AG08396 (cell line): ENCODE results near the gene STAG1.
"Not testable (repeated sequence)": the region's sequence is repeated elsewhere in the genome, so short reads cannot be mapped to it uniquely, and the experiment has no call there.

ENCODE experiments used
- DNase-seq: peaks from one replicate; pipeline ENCODE4 v3.0.0; 2012; ENCODE audit warnings: low spot score, mixed read lengths

The STAG1 gene

GRCh38 chr3:136390574-136390973, 361.6 kb downstream of the STAG1 start:
- DNase-seq, result no peak

- no peak for DNase-seq
These were observed 365.1 kb downstream of the STAG1 start for GRCh38 chr3:136387031-136387430.

- DNase-seq, result no peak
These were observed 366.7 kb downstream of the STAG1 start for GRCh38 chr3:136385457-136385856.

GRCh38 chr3:136381051-136381450, 371.1 kb downstream of the STAG1 start:
- no peak for DNase-seq

- DNase-seq, result no peak
These were observed 371.6 kb downstream of the STAG1 start for GRCh38 chr3:136380530-136380929.

GRCh38 chr3:136378011-136378410, 374.2 kb downstream of the STAG1 start:
- no peak for DNase-seq

- DNase-seq, result no peak
These were observed 374.7 kb downstream of the STAG1 start for GRCh38 chr3:136377508-136377907.

GRCh38 chr3:136375800-136376199, 376.4 kb downstream of the STAG1 start:
- not testable (repeated sequence) for DNase-seq

- DNase-seq, result no peak
These were observed 385.9 kb downstream of the STAG1 start for GRCh38 chr3:136366289-136366688.

GRCh38 chr3:136353461-136353860, 398.7 kb downstream of the STAG1 start:
- no peak for DNase-seq

GRCh38 chr3:136351905-136352304, 400.3 kb downstream of the STAG1 start:
- no peak for DNase-seq

GRCh38 chr3:136351351-136351750, 400.8 kb downstream of the STAG1 start:
- no peak for DNase-seq

- DNase-seq, result peak; percentile 41
These were observed 401.6 kb downstream of the STAG1 start for GRCh38 chr3:136350557-136350956.

- peak; percentile 72 for DNase-seq
These were observed 402.0 kb downstream of the STAG1 start for GRCh38 chr3:136350132-136350531.

GRCh38 chr3:136346486-136346885, 405.7 kb downstream of the STAG1 start:
- DNase-seq, result no peak

GRCh38 chr3:136343873-136344555, 408.2 kb downstream of the STAG1 start:
- DNase-seq, result peak; percentile 70

- no peak for DNase-seq
These were observed 408.7 kb downstream of the STAG1 start for GRCh38 chr3:136343446-136343845.

GRCh38 chr3:136336329-136337100, 415.7 kb downstream of the STAG1 start:
- DNase-seq, result peak; percentile 57

- not testable (repeated sequence) for DNase-seq
These were observed 417.5 kb downstream of the STAG1 start for GRCh38 chr3:136334726-136335125.

- DNase-seq, result no peak
These were observed 418.0 kb downstream of the STAG1 start for GRCh38 chr3:136334209-136334608.

GRCh38 chr3:136332776-136333175, 419.4 kb downstream of the STAG1 start:
- peak; percentile 61 for DNase-seq

- no peak for DNase-seq
These were observed 419.9 kb downstream of the STAG1 start for GRCh38 chr3:136332302-136332701.

GRCh38 chr3:136330900-136331299, 421.3 kb downstream of the STAG1 start:
- DNase-seq, result no peak

GRCh38 chr3:136329593-136329992, 422.6 kb downstream of the STAG1 start:
- DNase-seq, result no peak
